ENCODE data around the gene SEC11A.

SEC11A gene

DNA sequence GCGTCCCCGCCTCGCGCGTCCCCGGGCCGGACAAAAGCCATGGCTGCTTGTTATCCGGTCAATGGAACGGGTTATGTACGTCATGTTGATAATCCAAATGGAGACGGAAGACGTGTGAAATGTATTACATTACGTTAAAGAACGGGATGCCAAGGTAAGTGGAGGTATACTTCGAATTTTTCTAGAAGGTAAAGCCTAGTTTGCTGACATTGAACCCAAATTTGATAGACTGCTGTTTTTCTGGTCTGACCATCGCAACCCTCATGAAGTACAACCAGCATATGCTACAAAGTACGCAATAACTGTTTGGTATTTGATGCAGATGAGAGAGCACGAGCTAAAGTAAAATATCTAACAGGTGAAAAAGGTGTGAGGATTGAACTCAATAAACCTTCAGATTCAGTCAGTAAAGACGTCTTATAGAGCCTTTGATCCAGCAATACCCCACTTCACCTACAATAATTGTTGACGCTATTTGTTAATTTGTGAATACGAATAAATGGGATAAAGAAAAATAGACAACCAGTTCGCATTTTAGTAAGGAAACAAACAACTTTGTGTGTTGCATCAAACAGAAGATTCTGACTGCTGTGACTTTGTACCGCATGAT is 81.6 kb downstream of the SEC11A start:
- no peak for DNase-seq

DNA sequence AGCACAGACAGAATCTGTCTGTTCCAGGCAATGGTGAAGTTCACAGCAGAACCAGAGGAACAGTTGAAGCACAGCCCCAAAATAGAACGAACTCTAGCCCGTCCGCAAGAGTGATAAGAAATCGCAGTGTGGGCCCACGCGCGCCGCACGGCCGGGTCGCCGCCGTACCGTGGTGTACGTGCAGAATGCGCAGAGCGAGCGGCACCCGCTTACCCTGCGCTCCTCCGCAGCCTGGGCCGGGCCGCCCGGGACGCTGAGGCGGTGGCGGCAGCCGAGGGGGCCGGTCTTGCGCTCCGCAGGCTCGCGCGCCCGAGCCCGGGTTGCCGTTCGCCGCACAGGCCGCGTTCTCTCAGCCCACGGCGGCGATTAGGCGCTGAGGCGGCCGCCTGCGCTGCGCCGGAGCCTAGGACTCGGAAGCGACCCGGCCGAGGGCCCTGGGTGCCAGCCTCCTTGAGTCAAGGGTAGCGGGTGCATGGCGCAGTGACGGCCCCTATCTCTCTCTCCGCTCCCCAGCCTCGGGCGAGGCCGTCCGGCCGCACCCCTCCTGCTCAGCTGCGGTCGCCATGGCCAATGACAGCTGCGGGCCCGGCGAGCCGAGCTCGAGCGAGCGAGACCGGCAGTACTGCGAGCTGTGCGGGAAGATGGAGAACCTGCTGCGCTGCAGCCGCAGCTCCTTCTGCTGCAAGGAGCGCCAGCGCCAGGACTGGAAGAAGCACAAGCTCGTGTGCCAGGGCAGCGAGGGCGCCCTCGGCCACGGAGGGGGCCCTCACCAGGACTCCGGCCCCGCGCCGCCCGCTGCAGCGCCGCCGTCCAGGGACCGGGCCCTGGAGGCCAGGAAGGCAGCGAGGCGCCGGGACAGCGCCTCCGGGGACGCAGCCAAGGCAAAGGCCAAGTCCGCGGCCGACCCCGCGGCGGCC is 82.4 kb downstream of the SEC11A start:
- peak; percentile 79 for DNase-seq

DNA sequence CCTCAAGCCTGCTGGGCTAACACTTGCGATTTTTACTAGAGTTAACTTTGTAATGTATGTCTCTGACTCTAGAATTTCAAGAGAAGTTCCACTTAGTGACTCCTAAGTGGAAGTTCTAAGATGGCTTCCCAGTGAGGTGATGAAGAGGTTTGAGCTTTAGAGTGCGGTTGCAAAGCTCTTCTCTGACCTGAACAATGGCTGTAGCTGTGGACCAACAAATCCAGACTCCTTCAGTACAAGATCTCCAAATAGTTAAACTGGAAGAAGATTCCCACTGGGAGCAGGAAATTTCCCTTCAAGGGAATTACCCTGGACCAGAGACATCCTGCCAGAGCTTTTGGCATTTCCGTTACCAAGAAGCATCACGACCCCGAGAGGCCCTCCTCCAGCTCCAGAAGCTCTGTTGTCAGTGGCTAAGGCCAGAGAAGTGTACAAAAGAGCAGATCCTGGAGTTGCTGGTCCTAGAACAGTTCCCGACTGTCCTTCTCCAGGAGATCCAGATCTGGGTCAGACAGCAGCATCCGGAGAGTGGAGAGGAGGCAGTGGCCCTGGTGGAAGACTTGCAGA is 84.2 kb downstream of the SEC11A start:
- no peak for DNase-seq

DNA sequence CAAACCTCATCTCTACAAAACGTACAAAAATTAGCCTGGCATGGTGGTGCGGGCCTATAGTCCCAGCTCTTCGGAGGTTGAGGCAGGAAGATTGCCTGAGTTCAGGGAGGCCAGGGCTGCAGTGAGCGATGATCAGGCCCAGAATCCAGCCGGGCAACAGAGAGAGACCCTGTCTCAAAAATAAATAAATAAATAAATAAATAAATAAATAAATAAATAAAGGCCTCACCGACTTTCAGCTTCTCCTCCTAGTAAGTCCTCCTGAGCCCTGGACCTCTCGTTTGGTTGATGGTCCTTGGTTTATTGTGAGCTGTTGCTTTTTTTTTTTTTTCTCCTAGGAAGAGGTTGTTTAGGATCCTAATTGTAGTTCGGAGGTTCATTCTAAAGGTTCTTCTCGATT is 86.9 kb downstream of the SEC11A start:
- no peak for DNase-seq

DNA sequence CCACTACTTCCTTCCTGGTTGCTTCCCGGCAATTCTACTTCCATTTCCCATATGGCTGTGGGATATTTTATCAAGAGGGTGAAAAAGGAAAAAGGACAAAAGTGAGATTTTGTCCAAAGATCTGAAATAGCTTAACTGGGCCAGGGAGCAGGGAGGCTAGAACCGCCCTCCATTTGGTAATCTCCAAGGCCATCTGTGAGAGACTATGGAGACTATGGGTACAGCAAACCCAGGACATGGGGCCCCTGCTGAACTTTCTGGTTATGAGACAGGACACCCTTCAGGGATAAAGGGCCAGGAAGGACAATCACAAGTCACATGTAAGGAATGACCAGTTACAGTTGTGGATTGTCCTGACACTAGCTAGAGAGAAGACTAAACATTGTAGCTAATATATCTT is 90.8 kb downstream of the SEC11A start:
- DNase-seq: no peak

DNA sequence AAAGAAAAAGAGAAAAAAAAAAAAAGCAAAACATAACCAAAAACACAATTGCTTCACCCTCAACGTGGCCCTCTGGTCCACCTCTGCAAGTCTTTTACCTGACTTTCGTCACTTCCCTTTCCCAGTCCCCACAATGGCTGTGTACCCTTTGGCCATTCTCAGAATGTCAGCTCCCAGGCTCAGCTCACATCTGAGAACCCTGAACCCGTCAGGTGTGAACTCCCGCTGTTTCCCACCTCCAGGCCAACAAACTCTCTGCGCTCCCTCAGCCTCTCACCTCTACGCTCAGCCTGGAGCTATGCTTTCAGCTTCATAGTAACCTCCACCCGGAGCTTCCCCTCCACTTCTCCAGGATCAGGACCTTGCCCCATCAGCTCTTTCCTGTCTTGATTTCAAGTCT is 91.6 kb downstream of the SEC11A start:
- no peak for DNase-seq

DNA sequence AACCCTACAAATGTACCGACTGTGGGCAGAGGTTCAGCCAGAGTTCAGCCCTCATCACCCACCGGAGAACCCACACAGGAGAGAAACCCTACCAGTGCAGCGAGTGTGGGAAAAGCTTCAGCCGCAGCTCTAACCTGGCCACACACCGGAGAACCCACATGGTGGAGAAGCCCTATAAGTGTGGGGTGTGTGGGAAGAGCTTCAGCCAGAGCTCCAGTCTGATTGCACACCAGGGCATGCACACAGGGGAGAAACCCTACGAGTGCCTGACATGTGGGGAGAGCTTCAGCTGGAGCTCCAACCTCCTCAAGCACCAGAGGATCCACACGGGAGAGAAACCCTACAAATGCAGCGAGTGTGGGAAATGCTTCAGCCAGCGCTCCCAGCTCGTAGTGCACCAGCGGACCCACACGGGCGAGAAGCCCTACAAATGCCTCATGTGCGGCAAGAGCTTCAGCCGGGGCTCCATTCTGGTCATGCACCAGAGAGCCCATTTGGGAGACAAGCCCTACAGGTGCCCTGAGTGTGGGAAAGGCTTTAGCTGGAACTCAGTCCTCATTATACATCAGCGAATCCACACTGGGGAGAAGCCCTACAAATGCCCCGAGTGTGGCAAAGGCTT is 94.5 kb downstream of the SEC11A start:
- DNase-seq: no peak

DNA sequence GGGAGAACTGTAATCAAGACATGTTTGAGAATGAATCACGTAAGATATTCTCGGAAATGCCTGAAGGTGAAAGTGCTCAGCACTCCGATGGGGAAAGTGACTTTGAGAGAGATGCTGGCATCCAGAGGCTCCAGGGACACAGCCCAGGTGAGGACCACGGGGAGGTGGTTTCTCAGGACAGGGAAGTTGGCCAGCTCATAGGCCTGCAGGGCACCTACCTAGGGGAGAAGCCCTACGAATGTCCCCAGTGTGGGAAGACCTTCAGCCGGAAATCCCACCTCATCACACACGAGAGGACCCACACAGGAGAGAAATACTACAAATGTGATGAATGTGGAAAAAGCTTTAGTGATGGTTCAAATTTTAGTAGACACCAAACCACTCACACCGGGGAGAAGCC is 95.3 kb downstream of the SEC11A start:
- DNase-seq: no peak
